Fibroblast of lung (primary cell): Measurements from ENCODE around the gene PALM. TPM values are rescaled to one million over a fixed set of nuclear protein-coding genes. Genes with fewer than 3 reads are reported as not detected.
A peak's percentile ranks its signal among the peaks of the same experiment; 100 is the strongest.

Experiments used
- DNase-seq, 2 donors: peaks; one replicate each; pipeline versions ENCODE4 v3.0.0 to v3.0.0-alpha.2; 2010; ENCODE audit warnings: low read depth in 2 of 2
- H2AFZ ChIP-seq: 2 replicates; pipeline ENCODE4 v1.5.1; 2012; ENCODE audit warnings: low read length, control low read depth, inconsistent platforms
- H3K27ac ChIP-seq: 2 replicates; pipeline ENCODE4 v1.5.1; 2011; ENCODE audit warnings: low read length, control low read depth; ENCODE audit not compliant: insufficient read depth
- H3K27me3 ChIP-seq: 2 replicates; pipeline ENCODE4 v1.5.1; 2011; ENCODE audit warnings: mild to moderate bottlenecking, low read length; ENCODE audit not compliant: control insufficient read depth, insufficient read depth
- H3K36me3 ChIP-seq: 2 replicates; pipeline ENCODE4 v1.5.1; 2011; ENCODE audit warnings: low read length; ENCODE audit not compliant: control insufficient read depth, insufficient read depth
- H3K4me1 ChIP-seq: 2 replicates; pipeline ENCODE4 v1.5.1; 2011; ENCODE audit warnings: low read length; ENCODE audit not compliant: control insufficient read depth, insufficient read depth; ENCODE audit errors: extremely low read depth
- H3K4me2 ChIP-seq: 2 replicates; pipeline ENCODE4 v1.5.1; 2011; ENCODE audit warnings: low read length, control low read depth; ENCODE audit not compliant: insufficient read depth; ENCODE audit errors: extremely low read depth
- H3K4me3 ChIP-seq, 4 experiments: fragments of 200-600 bp in 1 of 4; sonication (generic) in 1 of 4; replicated peaks in 1 of 4; 2 replicates each; pipeline ENCODE4 v1.5.1; 2011 to 2016; ENCODE audit warnings: low read length in 4 of 4, low read depth in 3 of 4, mild to moderate bottlenecking in 3 of 4, control low read depth in 2 of 4, inconsistent platforms in 1 of 4, mixed read lengths in 1 of 4; ENCODE audit not compliant: insufficient read depth in 1 of 4; ENCODE audit errors: control extremely low read depth in 1 of 4
- H3K79me2 ChIP-seq: 2 replicates; pipeline ENCODE4 v1.5.1; 2012; ENCODE audit warnings: mild to moderate bottlenecking, low read length, inconsistent platforms; ENCODE audit not compliant: control insufficient read depth, insufficient read depth
- H3K9ac ChIP-seq: 2 replicates; pipeline ENCODE4 v1.5.1; 2011; ENCODE audit warnings: mild to moderate bottlenecking, low read length, control low read depth; ENCODE audit not compliant: insufficient read depth
- H3K9me3 ChIP-seq: 2 replicates; pipeline ENCODE4 v1.5.1; 2012; ENCODE audit warnings: low read depth, low read length; ENCODE audit not compliant: control insufficient read depth, insufficient read depth
- H4K20me1 ChIP-seq: 2 replicates; pipeline ENCODE4 v1.5.1; 2011; ENCODE audit warnings: low read length; ENCODE audit not compliant: control insufficient read depth, insufficient read depth; ENCODE audit errors: extremely low read depth
- EZH2 ChIP-seq: IDR thresholded peaks from 2 replicates; pipeline ENCODE4 v1.5.1; 2012; ENCODE audit warnings: low read length, control low read depth, mild to moderate bottlenecking; ENCODE audit errors: missing control alignments
- polyA plus RNA-seq, 2 donors: library from polyadenylated mRNA; depleted of rRNA in 1 of 2; stranded (reverse) in 1 of 2; unstranded in 1 of 2; fragments of >200 nt; gene quantifications; 2 replicates each; pipeline ENCODE4 v1.2.1, GENCODE V29; 2011 to 2012; ENCODE audit warnings: missing spikeins in 1 of 2
- total RNA-seq: library from RNA; depleted of rRNA; stranded (reverse); fragments of >200 nt; gene quantifications from 2 replicates; pipeline ENCODE4 v1.2.1, GENCODE V29; 2014
- TF ChIP-seq, protein P1 (sequence below), 2 donors: IDR thresholded peaks in 1 of 2; conservative IDR thresholded peaks in 1 of 2; 1 replicate in 1 of 2; 2 replicates in 1 of 2; pipeline ENCODE4 v1.5.1; 2011 to 2012; ENCODE audit warnings: low read length in 2 of 2, control low read depth in 1 of 2, inconsistent platforms in 1 of 2, low read depth in 1 of 2, mild to moderate bottlenecking in 1 of 2

PALM gene
- total and polyA plus RNA-seq, 2 donors (not counting 1 experiment from before 2014, with no cell fraction given) = 3.2 to 8.3 TPM

DNA sequence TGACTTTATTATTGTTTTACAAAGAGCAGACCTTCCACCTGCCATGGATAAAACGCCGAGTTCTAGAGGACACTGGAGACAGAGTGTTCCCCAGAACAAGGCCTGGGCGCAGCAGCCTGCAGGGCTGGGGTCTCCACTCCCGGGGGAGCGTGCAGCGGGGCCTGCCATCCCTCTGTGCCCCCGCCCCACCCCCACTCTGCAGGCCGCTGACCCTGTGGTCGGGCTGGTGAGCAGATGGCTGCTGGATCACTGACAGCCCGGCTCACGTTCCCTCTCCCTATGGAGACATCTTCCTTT, 79.9 kb downstream of the PALM start:
- no peak overlapping the region for H3K9ac ChIP-seq
- H3K4me2 ChIP-seq = no peak overlapping the region
- no peak overlapping the region for H3K27ac ChIP-seq
- no peak overlapping the region for H3K4me3 ChIP-seq
- no peaks in the 10 kb centered on the region for H3K79me2 ChIP-seq
- TF ChIP-seq, protein P1, sequence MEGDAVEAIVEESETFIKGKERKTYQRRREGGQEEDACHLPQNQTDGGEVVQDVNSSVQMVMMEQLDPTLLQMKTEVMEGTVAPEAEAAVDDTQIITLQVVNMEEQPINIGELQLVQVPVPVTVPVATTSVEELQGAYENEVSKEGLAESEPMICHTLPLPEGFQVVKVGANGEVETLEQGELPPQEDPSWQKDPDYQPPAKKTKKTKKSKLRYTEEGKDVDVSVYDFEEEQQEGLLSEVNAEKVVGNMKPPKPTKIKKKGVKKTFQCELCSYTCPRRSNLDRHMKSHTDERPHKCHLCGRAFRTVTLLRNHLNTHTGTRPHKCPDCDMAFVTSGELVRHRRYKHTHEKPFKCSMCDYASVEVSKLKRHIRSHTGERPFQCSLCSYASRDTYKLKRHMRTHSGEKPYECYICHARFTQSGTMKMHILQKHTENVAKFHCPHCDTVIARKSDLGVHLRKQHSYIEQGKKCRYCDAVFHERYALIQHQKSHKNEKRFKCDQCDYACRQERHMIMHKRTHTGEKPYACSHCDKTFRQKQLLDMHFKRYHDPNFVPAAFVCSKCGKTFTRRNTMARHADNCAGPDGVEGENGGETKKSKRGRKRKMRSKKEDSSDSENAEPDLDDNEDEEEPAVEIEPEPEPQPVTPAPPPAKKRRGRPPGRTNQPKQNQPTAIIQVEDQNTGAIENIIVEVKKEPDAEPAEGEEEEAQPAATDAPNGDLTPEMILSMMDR (conservative IDR thresholded peaks at IDR 0.05 in 1 of 2, IDR thresholded peaks at IDR 0.05 in 1 of 2; ENCODE audit: low read depth in 1 of 2, low read length in 2 of 2) = no peak
- no peak for TF ChIP-seq EZH2
- H2AFZ ChIP-seq = no peak overlapping the region
- H4K20me1 ChIP-seq = no peaks in the 10 kb centered on the region
- peaks cover 4% of the 10 kb centered on the region for H3K4me1 ChIP-seq
- no peaks in the 10 kb centered on the region for H3K36me3 ChIP-seq
- no peak for DNase-seq
- H3K9me3 ChIP-seq = no peaks in the 10 kb centered on the region
- no peaks in the 10 kb centered on the region for H3K27me3 ChIP-seq

DNA sequence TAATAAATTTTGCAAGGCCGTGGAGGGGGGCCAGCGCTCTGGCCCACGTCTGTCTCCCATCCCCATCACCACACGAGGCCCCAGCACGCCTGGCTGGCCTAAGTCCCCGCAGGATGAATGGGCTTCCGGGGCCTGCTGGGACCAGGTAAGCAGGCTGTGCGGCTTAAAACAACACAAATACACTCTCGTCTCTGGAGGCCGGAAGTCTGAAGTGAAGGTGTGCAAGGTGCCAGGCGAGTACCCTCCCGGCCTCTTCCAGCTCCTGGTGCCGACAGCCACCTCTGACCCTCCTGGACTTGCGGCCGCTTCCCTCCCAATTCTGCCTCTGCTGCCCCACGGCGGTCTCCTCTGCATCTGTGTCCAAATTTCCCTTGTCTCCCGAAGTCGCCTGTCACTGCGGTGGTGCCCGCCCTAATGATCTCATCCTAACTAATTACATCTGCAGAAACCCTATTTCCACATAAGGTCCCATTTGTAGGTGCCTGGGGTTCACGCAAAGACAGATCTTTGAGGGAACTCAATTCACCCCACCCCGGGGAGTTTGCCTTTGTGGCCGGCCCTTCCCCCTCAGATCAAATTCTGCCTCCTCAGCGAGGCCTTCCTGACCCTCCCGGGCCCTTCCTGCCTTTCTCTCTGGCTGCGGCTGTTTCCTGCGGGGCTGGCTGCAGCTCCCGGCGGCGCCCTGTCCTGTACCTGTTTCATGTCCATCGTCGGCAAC, 80.4 kb downstream of the PALM start:
- Histone ChIP-seq H3K4me2 (no peak overlapping the region), H3K27ac (peak overlapping the region; percentile 23), H4K20me1 (no peaks in the 10 kb centered on the region), H3K36me3 (no peaks in the 10 kb centered on the region), H3K9me3 (no peaks in the 10 kb centered on the region), H3K4me3 (no peak overlapping the region), H3K9ac (peak overlapping the region; percentile 31), H3K4me1 (peaks cover 4% of the 10 kb centered on the region), H3K79me2 (no peaks in the 10 kb centered on the region), H3K27me3 (no peaks in the 10 kb centered on the region), H2AFZ (peak overlapping the region; percentile 12)
- peak in 1 of 2 donors; percentile 31 for DNase-seq
- TF ChIP-seq EZH2 = no peak
- TF ChIP-seq, protein P1 (conservative IDR thresholded peaks at IDR 0.05 in 1 of 2, IDR thresholded peaks at IDR 0.05 in 1 of 2; ENCODE audit: low read depth in 1 of 2, low read length in 2 of 2) = no peak

DNA sequence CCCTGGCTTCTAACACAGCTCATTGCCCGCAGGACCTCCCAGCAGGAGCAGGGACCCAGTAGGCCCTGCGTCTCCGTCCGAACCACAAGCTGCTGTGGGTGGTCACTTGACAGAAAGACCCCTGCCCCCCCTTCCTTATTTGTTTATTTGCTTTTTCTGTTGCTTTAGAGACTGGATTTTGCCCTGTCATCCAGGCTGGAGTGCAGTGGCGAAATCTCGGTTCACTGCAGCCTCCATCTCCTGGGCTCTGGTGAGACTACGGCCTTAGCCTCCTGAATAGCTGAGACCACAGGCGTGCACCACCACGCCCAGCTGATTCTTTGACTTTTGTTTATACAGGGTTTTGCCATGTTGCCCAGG, 80.9 kb downstream of the PALM start:
- peak overlapping the region; percentile 13 for H3K27ac ChIP-seq
- no peaks in the 10 kb centered on the region for H3K9me3 ChIP-seq
- H3K4me3 ChIP-seq = no peak overlapping the region
- no peaks in the 10 kb centered on the region for H3K27me3 ChIP-seq
- H3K79me2 ChIP-seq = no peaks in the 10 kb centered on the region
- H2AFZ ChIP-seq = no peak overlapping the region
- H3K36me3 ChIP-seq = no peaks in the 10 kb centered on the region
- no peak for DNase-seq
- TF ChIP-seq EZH2 = no peak
- no peaks in the 10 kb centered on the region for H4K20me1 ChIP-seq
- H3K9ac ChIP-seq = peak overlapping the region; percentile 31
- peaks cover 4% of the 10 kb centered on the region for H3K4me1 ChIP-seq
- H3K4me2 ChIP-seq = no peak overlapping the region
